GM10248 (cell line): ENCODE measurements around the gene SPATA1.
"Not testable (repeated sequence)": the region's sequence is repeated elsewhere in the genome, so short reads cannot be mapped to it uniquely, and the experiment has no call there.

Experiments used
- CTCF ChIA-PET: fragments of 300-600 bp; sonication (Branson Sonifier 250); formaldehyde crosslinking; extraction: SDS; loops from one replicate; lab custom pipeline; 2021; ENCODE audit warnings: antibody characterized with exemption; lab: Yijun Ruan, JAX
- POLR2A ChIA-PET: fragments of 350-650 bp; sonication (Branson Sonifier 250); formaldehyde crosslinking; extraction: SDS; loops from one replicate; lab custom pipeline; 2020; ENCODE audit warnings: antibody characterized with exemption; lab: Yijun Ruan, JAX
- DNase-seq: peaks from one replicate; pipeline ENCODE4 v3.0.0; 2012; ENCODE audit errors: extremely low spot score
- TF ChIP-seq, protein P1 (sequence below): IDR thresholded peaks from 2 replicates; pipeline ENCODE4 v1.5.1; 2012; ENCODE audit warnings: mild to moderate bottlenecking, low read depth; ENCODE audit errors: extremely low read depth, missing control alignments, control extremely low read depth

Gene SPATA1

GRCh38 chr1:84506729-84507453, 705 bp downstream of the SPATA1 start:
- POLR2A ChIA-PET, result interaction anchor here (0.9 to 1.7 kb wide), 4 partner anchors 9 to 75 kb away, joined by 3 to 18 read pairs (median 4); partner anchors contain the start of genes CTBS and RPF1

DNA sequence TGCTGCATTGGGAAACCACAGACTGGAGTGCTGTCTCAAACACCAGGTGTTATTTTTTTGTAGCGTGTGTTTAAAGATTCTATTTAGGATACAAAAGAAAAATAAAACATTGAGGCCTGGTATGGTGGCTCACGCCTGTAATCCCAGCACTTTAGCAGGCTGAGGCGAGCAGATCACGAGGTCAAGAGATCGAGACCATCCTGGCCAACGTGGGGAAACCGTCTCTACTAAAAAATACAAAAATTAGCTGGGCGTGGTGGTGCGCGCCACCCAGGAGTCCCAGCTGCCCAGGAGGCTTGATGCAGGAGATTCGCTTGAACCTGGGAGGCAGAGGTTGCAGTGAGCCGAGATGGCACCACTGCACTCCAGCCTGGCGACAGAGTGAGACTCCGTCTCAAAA, 1.7 kb downstream of the SPATA1 start:
- DNase-seq, CTCF ChIA-PET, POLR2A ChIA-PET: not testable (repeated sequence)

More at GRCh38 chr1:84506729-84507453, 705 bp downstream of the SPATA1 start:
- no peak for DNase-seq
- TF ChIP-seq, protein P1, sequence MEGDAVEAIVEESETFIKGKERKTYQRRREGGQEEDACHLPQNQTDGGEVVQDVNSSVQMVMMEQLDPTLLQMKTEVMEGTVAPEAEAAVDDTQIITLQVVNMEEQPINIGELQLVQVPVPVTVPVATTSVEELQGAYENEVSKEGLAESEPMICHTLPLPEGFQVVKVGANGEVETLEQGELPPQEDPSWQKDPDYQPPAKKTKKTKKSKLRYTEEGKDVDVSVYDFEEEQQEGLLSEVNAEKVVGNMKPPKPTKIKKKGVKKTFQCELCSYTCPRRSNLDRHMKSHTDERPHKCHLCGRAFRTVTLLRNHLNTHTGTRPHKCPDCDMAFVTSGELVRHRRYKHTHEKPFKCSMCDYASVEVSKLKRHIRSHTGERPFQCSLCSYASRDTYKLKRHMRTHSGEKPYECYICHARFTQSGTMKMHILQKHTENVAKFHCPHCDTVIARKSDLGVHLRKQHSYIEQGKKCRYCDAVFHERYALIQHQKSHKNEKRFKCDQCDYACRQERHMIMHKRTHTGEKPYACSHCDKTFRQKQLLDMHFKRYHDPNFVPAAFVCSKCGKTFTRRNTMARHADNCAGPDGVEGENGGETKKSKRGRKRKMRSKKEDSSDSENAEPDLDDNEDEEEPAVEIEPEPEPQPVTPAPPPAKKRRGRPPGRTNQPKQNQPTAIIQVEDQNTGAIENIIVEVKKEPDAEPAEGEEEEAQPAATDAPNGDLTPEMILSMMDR, result no peak
- CTCF ChIA-PET, result interaction anchor here (0.6 to 1.7 kb wide), 8 partner anchors 9 to 429 kb away, joined by 3 to 7 read pairs (median 3); partner anchors contain the start of gene CTBS

- ChIA-PET POLR2A (no interaction called here), CTCF (interaction anchor here (1.2 kb wide), 1 partner anchor 112 kb away, joined by 3 read pairs; no protein-coding TSS in a partner anchor)
- TF ChIP-seq, protein P1, result no peak
- no peak for DNase-seq
Observed at GRCh38 chr1:84508510-84508909, 2.3 kb downstream of the SPATA1 start.

GRCh38 chr1:84509029-84509428, 2.8 kb downstream of the SPATA1 start:
- CTCF ChIA-PET, result interaction anchor here (1.2 kb wide), 1 partner anchor 111 kb away, joined by 3 read pairs; no protein-coding TSS in a partner anchor
- POLR2A ChIA-PET, result no interaction called here
- DNase-seq, result no peak
- TF ChIP-seq, protein P1, result no peak

DNA sequence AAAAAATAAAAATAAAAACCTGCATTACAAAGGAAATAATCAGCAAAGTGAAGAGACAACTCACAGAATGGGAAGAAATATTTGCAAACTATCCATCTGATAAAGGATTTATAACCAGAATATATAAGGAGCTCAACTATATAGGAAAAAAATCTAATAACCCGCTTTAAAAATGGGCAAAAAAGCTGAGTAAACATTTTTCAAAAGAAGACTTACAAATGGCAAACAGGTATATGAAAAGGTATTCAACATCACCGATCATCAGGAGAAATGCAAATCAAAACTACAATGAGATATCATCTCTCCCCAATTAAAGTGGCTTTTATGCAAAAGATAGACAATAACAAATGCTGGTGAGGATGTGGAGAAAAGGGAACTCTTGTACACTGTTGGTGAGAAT, 4.0 kb downstream of the SPATA1 start:
- CTCF ChIA-PET, result no interaction called here
- TF ChIP-seq, protein P1, result no peak
- no peak for DNase-seq
- POLR2A ChIA-PET, result interaction anchor here (1.3 kb wide), 1 partner anchor 63 kb away, joined by 3 read pairs; no protein-coding TSS in a partner anchor

DNA sequence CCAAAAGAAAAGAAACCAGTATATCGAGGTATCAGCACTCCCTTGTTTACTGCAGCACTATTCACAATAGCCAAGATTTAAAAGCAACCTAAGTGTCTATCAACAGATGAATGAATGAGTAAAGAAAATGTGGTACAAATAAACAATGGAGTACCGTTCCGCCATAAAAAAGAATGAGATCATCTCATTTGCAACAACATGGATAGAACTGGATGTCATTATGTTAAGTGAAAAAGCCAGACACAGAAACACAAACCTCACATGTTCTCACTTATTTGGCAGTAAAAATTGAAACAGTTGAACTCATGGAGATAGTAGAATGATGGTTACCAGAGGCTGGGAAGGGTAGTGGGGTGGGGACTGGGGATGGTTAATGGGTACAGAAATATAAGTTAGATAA, 4.5 kb downstream of the SPATA1 start:
- no peak for DNase-seq
- CTCF ChIA-PET, result no interaction called here
- POLR2A ChIA-PET, result interaction anchor here (1.3 kb wide), 1 partner anchor 62 kb away, joined by 3 read pairs; no protein-coding TSS in a partner anchor
- TF ChIP-seq, protein P1, result no peak

DNA sequence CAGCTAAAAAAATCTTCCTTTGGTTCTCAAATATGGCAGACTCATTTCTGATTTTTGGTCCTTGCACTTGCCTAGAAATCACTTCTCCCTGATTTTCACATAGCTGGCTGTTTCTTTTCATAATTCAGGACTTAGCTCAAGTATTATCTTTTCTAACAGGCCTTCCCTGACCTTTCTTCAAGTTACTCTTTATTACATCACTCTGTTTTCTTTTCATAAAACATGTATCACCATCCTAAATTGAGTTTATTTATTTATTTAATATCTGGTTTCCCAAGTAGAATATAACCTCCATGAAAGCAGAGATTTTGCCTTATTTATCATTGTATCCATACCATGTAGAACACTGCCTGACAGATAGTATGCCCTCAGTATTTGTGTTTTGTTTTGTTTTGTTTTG, 18.4 kb downstream of the SPATA1 start:
- no peak for DNase-seq
- CTCF ChIA-PET, result no interaction called here
- POLR2A ChIA-PET, result interaction anchor here (0.7 kb wide), 1 partner anchor 326 kb away, joined by 4 read pairs; no protein-coding TSS in a partner anchor
- TF ChIP-seq, protein P1, result no peak
